OCI-LY3 (cell line): ENCODE measurements around the gene HOXA5.

Experiments
- H2AFZ ChIP-seq: fragments of 200-600, 300-600 bp; shearing (Covaris generic); 2 replicates; pipeline ENCODE4 v1.6.0; 2014; ENCODE audit warnings: antibody characterized with exemption, low read depth, low read length
- H3K27ac ChIP-seq: fragments of 200-600, 300-600 bp; sonication (generic); 2 replicates; pipeline ENCODE4 v1.5.1; 2014; ENCODE audit warnings: mild to moderate bottlenecking, low read length, moderate library complexity, mixed read lengths
- H3K27me3 ChIP-seq: fragments of 200-600, 300-600 bp; sonication (generic); 2 replicates; pipeline ENCODE4 v1.6.1; 2014; ENCODE audit warnings: low read depth, low read length, mixed read lengths
- H3K36me3 ChIP-seq: fragments of 200-600, 300-600 bp; sonication (generic); replicated peaks from 2 replicates; pipeline ENCODE3; 2014; ENCODE audit warnings: low read depth, low read length, mixed read lengths
- H3K4me1 ChIP-seq: fragments of 300-600, 200-600 bp; sonication (generic); 2 replicates; pipeline ENCODE4 v1.6.1; 2014; ENCODE audit warnings: low read length, mixed read lengths
- H3K4me2 ChIP-seq: fragments of 200-600, 300-600 bp; sonication (generic); 2 replicates; pipeline ENCODE4 v1.6.1; 2014; ENCODE audit warnings: low read length, mixed read lengths
- H3K4me3 ChIP-seq: fragments of 300-600, 200-600 bp; sonication (generic); 2 replicates; pipeline ENCODE4 v1.5.1; 2014; ENCODE audit warnings: antibody characterized with exemption, mild to moderate bottlenecking, low read length, moderate library complexity
- H3K79me2 ChIP-seq: fragments of 300-600, 200-600 bp; shearing (Covaris generic); 2 replicates; pipeline ENCODE4 v1.6.1; 2014; ENCODE audit warnings: mild to moderate bottlenecking, low read length, mixed read lengths
- H3K9ac ChIP-seq: fragments of 300-600, 200-600 bp; shearing (Covaris generic); 2 replicates; pipeline ENCODE4 v1.6.0; 2014; ENCODE audit warnings: mild to moderate bottlenecking, low read length, moderate library complexity
- H3K9me3 ChIP-seq: fragments of 200-600, 300-600 bp; shearing (Covaris generic); 2 replicates; pipeline ENCODE4 v1.6.1; 2014; ENCODE audit warnings: low read length, mixed read lengths; ENCODE audit not compliant: insufficient read depth
- H4K20me1 ChIP-seq: fragments of 200-600, 300-600 bp; sonication (generic); 2 replicates; pipeline ENCODE4 v1.6.1; 2016; ENCODE audit warnings: low read length, mixed read lengths; ENCODE audit not compliant: insufficient read depth
- EZH2phosphoT487 ChIP-seq: fragments of 200-600 bp; shearing (Covaris generic); IDR thresholded peaks from 2 replicates; pipeline ENCODE4 v1.6.1; 2018; ENCODE audit warnings: antibody characterized with exemption, mixed run types, low read depth
- TF ChIP-seq, protein P1 (sequence below): fragments of 200-600, 300-600 bp; sonication (generic); IDR thresholded peaks from 2 replicates; pipeline ENCODE4 v1.5.1; 2014; ENCODE audit warnings: antibody characterized with exemption, low read length, low read depth

Gene HOXA5

DNA sequence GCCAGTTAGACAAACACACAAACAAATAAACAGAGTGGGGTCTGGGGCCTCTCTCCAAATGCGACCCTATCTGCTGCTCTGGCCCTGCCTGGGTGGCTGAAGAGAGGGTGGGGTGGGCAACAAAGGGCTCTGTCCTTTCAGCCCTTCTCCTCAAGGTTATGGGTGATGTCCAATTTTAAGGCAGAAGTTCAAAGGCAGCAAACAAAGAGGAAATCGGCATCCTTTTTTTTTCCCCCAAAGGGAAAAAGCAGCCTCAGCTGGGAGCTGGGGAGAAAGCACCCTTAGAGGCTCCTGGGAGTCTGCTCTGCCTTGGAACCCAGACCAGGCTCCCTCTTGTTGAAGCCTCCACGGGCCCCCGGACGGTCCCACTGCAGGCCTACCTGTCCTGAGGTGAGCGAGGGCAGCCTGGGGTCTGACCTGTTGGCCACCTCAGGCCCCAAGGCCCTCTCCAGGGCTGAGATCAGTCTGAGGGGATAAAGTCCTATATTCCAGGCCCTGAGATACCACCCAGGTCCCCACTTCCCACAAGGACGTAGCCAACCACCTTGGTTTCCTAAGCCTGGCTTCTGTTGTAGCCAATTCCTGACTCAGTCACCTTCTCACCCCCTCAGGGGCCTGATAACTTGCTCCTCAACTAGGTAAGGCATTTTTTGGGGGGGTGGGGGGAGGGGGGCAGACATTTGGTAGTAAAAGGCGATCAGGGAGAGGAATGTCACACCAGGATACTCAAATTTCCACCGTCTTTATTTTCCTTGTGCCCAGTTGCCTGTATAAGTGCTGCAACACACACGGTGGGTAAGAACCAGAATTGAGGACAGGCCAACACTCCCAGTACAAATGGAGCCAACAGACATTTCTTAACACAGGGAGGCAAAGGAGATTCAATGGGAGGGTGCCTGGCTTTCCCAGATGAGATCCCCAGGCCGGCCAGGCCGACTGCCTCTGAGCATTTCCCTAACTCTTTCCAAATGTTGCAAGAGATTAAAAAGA is 37.2 kb upstream of the HOXA5 start:
- Histone ChIP-seq H3K27me3 (no peaks in the 10 kb centered on the region), H3K27ac (no peak overlapping the region), H3K4me3 (no peak overlapping the region), H3K9me3 (no peaks in the 10 kb centered on the region), H3K9ac (no peak overlapping the region), H4K20me1 (no peaks in the 10 kb centered on the region), H3K79me2 (no peaks in the 10 kb centered on the region), H2AFZ (no peak overlapping the region), H3K36me3 (no peaks in the 10 kb centered on the region), H3K4me2 (no peak overlapping the region), H3K4me1 (no peaks in the 10 kb centered on the region)
- no peak for TF ChIP-seq EZH2phosphoT487
- TF ChIP-seq, protein P1, sequence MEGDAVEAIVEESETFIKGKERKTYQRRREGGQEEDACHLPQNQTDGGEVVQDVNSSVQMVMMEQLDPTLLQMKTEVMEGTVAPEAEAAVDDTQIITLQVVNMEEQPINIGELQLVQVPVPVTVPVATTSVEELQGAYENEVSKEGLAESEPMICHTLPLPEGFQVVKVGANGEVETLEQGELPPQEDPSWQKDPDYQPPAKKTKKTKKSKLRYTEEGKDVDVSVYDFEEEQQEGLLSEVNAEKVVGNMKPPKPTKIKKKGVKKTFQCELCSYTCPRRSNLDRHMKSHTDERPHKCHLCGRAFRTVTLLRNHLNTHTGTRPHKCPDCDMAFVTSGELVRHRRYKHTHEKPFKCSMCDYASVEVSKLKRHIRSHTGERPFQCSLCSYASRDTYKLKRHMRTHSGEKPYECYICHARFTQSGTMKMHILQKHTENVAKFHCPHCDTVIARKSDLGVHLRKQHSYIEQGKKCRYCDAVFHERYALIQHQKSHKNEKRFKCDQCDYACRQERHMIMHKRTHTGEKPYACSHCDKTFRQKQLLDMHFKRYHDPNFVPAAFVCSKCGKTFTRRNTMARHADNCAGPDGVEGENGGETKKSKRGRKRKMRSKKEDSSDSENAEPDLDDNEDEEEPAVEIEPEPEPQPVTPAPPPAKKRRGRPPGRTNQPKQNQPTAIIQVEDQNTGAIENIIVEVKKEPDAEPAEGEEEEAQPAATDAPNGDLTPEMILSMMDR: no peak

DNA sequence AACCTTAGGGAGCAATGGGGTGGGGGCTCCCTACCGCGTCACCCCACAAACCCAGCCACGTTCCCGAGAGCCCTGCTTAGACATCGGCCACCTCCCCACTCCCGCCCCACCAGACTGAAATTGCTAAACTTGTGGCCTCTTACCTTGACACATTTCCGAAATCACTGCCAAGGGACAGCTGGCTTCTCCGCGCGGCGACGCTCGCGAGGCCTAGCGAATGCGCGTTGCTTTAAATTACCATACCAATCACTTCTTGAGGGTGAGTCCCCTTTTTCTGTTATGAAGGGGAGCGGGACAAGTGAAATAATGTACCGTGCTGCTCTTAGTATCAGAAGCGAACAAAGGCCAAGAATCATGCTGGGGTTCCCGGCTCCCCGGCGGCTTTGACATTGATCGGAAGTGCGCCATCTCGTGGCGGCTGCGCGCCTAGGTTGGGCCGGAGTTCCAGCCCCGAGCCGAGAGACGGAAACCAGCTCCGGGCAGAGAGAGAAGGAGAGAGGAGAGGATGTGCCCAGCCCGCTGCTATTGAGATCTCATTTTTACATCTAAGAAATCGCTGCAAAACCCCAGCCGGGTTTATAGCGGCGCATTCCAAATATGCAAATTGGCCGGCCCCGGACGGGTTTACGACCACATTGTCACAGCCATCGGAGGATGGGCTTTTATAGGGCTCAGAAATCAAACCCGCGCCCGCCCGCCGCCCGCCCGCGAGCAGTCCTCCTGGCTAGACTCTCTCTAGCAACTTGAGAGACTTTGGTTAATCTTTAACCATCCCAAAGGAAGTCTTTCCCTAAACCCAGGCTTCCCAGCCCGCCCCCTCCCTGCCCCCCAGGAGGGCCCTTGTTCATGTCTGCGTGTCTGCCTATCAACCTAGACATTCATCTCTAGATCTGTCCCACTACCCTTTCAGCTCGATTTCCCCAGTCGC is 36.3 kb upstream of the HOXA5 start:
- no peak overlapping the region for H3K27ac ChIP-seq

DNA sequence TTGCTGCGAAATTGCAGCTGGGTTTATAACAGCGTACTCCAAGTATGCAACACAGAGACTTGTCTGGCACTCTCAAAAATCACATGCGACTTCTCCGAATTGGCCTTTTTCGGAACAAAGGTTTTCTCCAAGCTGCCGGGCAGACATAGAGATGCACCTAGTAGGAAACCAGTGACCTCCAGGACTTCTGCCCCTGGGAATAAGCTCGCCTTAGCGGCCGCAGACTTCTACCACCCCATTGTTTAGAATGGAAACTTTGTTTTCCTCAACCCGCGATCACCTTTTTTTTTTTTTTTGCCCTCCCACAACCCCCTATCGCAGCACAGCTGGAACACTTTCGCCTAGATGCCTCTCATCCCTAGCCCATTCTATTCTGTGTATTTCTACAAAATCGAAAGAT is 35.5 kb upstream of the HOXA5 start:
- no peaks in the 10 kb centered on the region for H3K4me1 ChIP-seq
- no peaks in the 10 kb centered on the region for H3K9me3 ChIP-seq
- no peak overlapping the region for H3K4me3 ChIP-seq
- H3K27me3 ChIP-seq: no peaks in the 10 kb centered on the region
- H2AFZ ChIP-seq: no peak overlapping the region
- no peaks in the 10 kb centered on the region for H3K36me3 ChIP-seq
- no peak overlapping the region for H3K4me2 ChIP-seq
- H4K20me1 ChIP-seq: no peaks in the 10 kb centered on the region
- H3K27ac ChIP-seq: no peak overlapping the region
- no peak for TF ChIP-seq EZH2phosphoT487
- TF ChIP-seq, protein P1: no peak
- H3K9ac ChIP-seq: no peak overlapping the region
- H3K79me2 ChIP-seq: no peaks in the 10 kb centered on the region

More for the DNA sequence above, 36.3 kb upstream of the HOXA5 start:
- Histone ChIP-seq H3K4me2 (no peak overlapping the region), H3K4me3 (no peak overlapping the region), H2AFZ (no peak overlapping the region), H3K36me3 (no peaks in the 10 kb centered on the region), H3K9me3 (no peaks in the 10 kb centered on the region), H4K20me1 (no peaks in the 10 kb centered on the region), H3K27me3 (no peaks in the 10 kb centered on the region), H3K4me1 (no peaks in the 10 kb centered on the region), H3K79me2 (no peaks in the 10 kb centered on the region), H3K9ac (no peak overlapping the region)
- TF ChIP-seq EZH2phosphoT487: no peak
- TF ChIP-seq, protein P1: no peak

DNA sequence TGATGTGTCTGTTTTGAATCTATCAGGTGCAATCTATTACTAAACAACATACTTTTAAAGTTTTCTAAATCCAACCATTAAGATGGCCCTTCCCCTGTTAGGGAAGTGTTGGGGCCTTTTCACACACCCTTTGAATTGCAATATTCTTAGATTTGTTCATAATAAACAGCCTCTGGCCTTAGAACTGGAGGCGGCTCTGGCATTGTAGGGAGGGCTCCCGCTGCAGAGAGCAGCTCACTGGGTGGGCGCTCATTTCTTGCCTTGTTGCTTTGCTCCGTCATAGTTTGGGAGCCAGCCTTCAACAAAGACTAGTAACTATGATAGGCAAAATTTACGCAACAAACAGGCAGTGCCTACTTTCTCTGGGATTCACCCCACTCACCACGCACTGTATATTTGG is 34.9 kb upstream of the HOXA5 start:
- no peak for TF ChIP-seq EZH2phosphoT487
- TF ChIP-seq, protein P1: no peak
- Histone ChIP-seq H4K20me1 (no peaks in the 10 kb centered on the region), H3K9ac (no peak overlapping the region), H3K27ac (no peak overlapping the region), H3K27me3 (no peaks in the 10 kb centered on the region), H3K79me2 (no peaks in the 10 kb centered on the region), H2AFZ (no peak overlapping the region), H3K4me1 (no peaks in the 10 kb centered on the region), H3K9me3 (no peaks in the 10 kb centered on the region), H3K4me3 (no peak overlapping the region), H3K36me3 (no peaks in the 10 kb centered on the region), H3K4me2 (no peak overlapping the region)
